ENCODE data around the gene PARD3.
A peak's percentile ranks its signal among the peaks of the same experiment; 100 is the strongest.

The PARD3 gene

GRCh38 chr10:34543716-34544115 is 271.4 kb downstream of the PARD3 start:
- ATAC-seq: no peak
- Mint-ChIP-seq H3K4me3 (no peak overlapping the region), H3K9me3 (no peaks in the 10 kb centered on the region), H3K36me3 (no peaks in the 10 kb centered on the region), H3K27ac (no peak overlapping the region), H3K4me1 (no peaks in the 10 kb centered on the region)
- no peak for DNase-seq (ENCODE audit: low spot score in 2 of 2)

GRCh38 chr10:34540492-34540891 is 274.6 kb downstream of the PARD3 start:
- no peak for DNase-seq (ENCODE audit: low spot score in 2 of 2)
- H3K27ac Mint-ChIP-seq: no peak overlapping the region
- H3K4me3 Mint-ChIP-seq: no peak overlapping the region
- H3K4me1 Mint-ChIP-seq: no peaks in the 10 kb centered on the region
- no peak for ATAC-seq
- no peaks in the 10 kb centered on the region for H3K9me3 Mint-ChIP-seq
- H3K36me3 Mint-ChIP-seq: no peaks in the 10 kb centered on the region

- Mint-ChIP-seq H3K9me3 (no peaks in the 10 kb centered on the region), H3K27ac (no peak overlapping the region), H3K4me3 (no peak overlapping the region), H3K36me3 (no peaks in the 10 kb centered on the region), H3K4me1 (no peaks in the 10 kb centered on the region)
- ATAC-seq (peak; percentile 44), DNase-seq (ENCODE audit: low spot score in 2 of 2) (no peak)
These were observed 275.4 kb downstream of the PARD3 start for GRCh38 chr10:34539533-34540315.

- no peak overlapping the region for H3K27ac Mint-ChIP-seq
- DNase-seq (ENCODE audit: low spot score in 2 of 2): no peak
- H3K36me3 Mint-ChIP-seq: no peaks in the 10 kb centered on the region
- no peak overlapping the region for H3K4me3 Mint-ChIP-seq
- H3K9me3 Mint-ChIP-seq: no peaks in the 10 kb centered on the region
- no peaks in the 10 kb centered on the region for H3K4me1 Mint-ChIP-seq
- no peak for ATAC-seq
These were observed 276.7 kb downstream of the PARD3 start for GRCh38 chr10:34538281-34538829.

GRCh38 chr10:34537629-34538231 is 277.4 kb downstream of the PARD3 start:
- H3K4me1 Mint-ChIP-seq: no peaks in the 10 kb centered on the region
- peak; percentile 63 for ATAC-seq
- no peak for DNase-seq (ENCODE audit: low spot score in 2 of 2)

GRCh38 chr10:34535872-34536271 is 279.2 kb downstream of the PARD3 start:
- DNase-seq (ENCODE audit: low spot score in 2 of 2) (no peak), ATAC-seq (no peak)
- Mint-ChIP-seq H3K27ac (no peak overlapping the region), H3K4me3 (no peak overlapping the region), H3K36me3 (no peaks in the 10 kb centered on the region), H3K4me1 (no peaks in the 10 kb centered on the region), H3K9me3 (peaks cover 6% of the 10 kb centered on the region)

More at GRCh38 chr10:34537629-34538231, 277.4 kb downstream of the PARD3 start:
- Mint-ChIP-seq H3K27ac (no peak overlapping the region), H3K4me3 (no peak overlapping the region), H3K36me3 (no peaks in the 10 kb centered on the region), H3K9me3 (no peaks in the 10 kb centered on the region)

GRCh38 chr10:34530778-34531177 is 284.3 kb downstream of the PARD3 start:
- H3K36me3 Mint-ChIP-seq: no peaks in the 10 kb centered on the region
- no peak overlapping the region for H3K4me3 Mint-ChIP-seq

GRCh38 chr10:34528320-34528719 is 286.8 kb downstream of the PARD3 start:
- ATAC-seq: no peak
- peaks cover 13% of the 10 kb centered on the region for H3K9me3 Mint-ChIP-seq
- no peak overlapping the region for H3K27ac Mint-ChIP-seq
- no peak for DNase-seq (ENCODE audit: low spot score in 2 of 2)
- no peaks in the 10 kb centered on the region for H3K36me3 Mint-ChIP-seq
- no peaks in the 10 kb centered on the region for H3K4me1 Mint-ChIP-seq
- H3K4me3 Mint-ChIP-seq: no peak overlapping the region

More at GRCh38 chr10:34530778-34531177, 284.3 kb downstream of the PARD3 start:
- H3K9me3 Mint-ChIP-seq: peaks cover 13% of the 10 kb centered on the region
- no peak for DNase-seq (ENCODE audit: low spot score in 2 of 2)
- H3K4me1 Mint-ChIP-seq: no peaks in the 10 kb centered on the region
- H3K27ac Mint-ChIP-seq: no peak overlapping the region
- no peak for ATAC-seq

GRCh38 chr10:34526758-34527730 is 288.1 kb downstream of the PARD3 start:
- H3K36me3 Mint-ChIP-seq: no peaks in the 10 kb centered on the region
- ATAC-seq: no peak

GRCh38 chr10:34526186-34526585 is 288.9 kb downstream of the PARD3 start:
- ATAC-seq (no peak), DNase-seq (ENCODE audit: low spot score in 2 of 2) (no peak)
- H3K4me3 Mint-ChIP-seq: no peak overlapping the region
- no peaks in the 10 kb centered on the region for H3K36me3 Mint-ChIP-seq
- peaks cover 12% of the 10 kb centered on the region for H3K9me3 Mint-ChIP-seq
- no peaks in the 10 kb centered on the region for H3K4me1 Mint-ChIP-seq
- H3K27ac Mint-ChIP-seq: no peak overlapping the region

More at GRCh38 chr10:34526758-34527730, 288.1 kb downstream of the PARD3 start:
- DNase-seq (ENCODE audit: low spot score in 2 of 2): no peak
- Mint-ChIP-seq H3K27ac (no peak overlapping the region), H3K4me3 (no peak overlapping the region), H3K9me3 (peaks cover 16% of the 10 kb centered on the region), H3K4me1 (no peaks in the 10 kb centered on the region)

- DNase-seq (ENCODE audit: low spot score in 2 of 2) (no peak), ATAC-seq (no peak)
- no peaks in the 10 kb centered on the region for H3K4me1 Mint-ChIP-seq
- H3K36me3 Mint-ChIP-seq: no peaks in the 10 kb centered on the region
- H3K27ac Mint-ChIP-seq: no peak overlapping the region
- no peak overlapping the region for H3K4me3 Mint-ChIP-seq
- peaks cover 6% of the 10 kb centered on the region for H3K9me3 Mint-ChIP-seq
These were observed 290.6 kb downstream of the PARD3 start for GRCh38 chr10:34524369-34525091.

GRCh38 chr10:34523017-34523767 is 291.9 kb downstream of the PARD3 start:
- H3K4me3 Mint-ChIP-seq: no peak overlapping the region

GRCh38 chr10:34522546-34522945 is 292.6 kb downstream of the PARD3 start:
- H3K9me3 Mint-ChIP-seq: peaks cover 6% of the 10 kb centered on the region
- no peak overlapping the region for H3K27ac Mint-ChIP-seq
- no peaks in the 10 kb centered on the region for H3K4me1 Mint-ChIP-seq
- H3K36me3 Mint-ChIP-seq: no peaks in the 10 kb centered on the region
- ATAC-seq (no peak), DNase-seq (ENCODE audit: low spot score in 2 of 2) (no peak)
- no peak overlapping the region for H3K4me3 Mint-ChIP-seq

More at GRCh38 chr10:34523017-34523767, 291.9 kb downstream of the PARD3 start:
- DNase-seq (ENCODE audit: low spot score in 2 of 2) (no peak), ATAC-seq (no peak)
- H3K36me3 Mint-ChIP-seq: no peaks in the 10 kb centered on the region
- H3K4me1 Mint-ChIP-seq: no peaks in the 10 kb centered on the region
- no peak overlapping the region for H3K27ac Mint-ChIP-seq
- peaks cover 6% of the 10 kb centered on the region for H3K9me3 Mint-ChIP-seq

- no peak overlapping the region for H3K4me3 Mint-ChIP-seq
- H3K36me3 Mint-ChIP-seq: no peaks in the 10 kb centered on the region
- DNase-seq (ENCODE audit: low spot score in 2 of 2) (no peak), ATAC-seq (no peak)
- H3K4me1 Mint-ChIP-seq: no peaks in the 10 kb centered on the region
- peaks cover 3% of the 10 kb centered on the region for H3K9me3 Mint-ChIP-seq
- H3K27ac Mint-ChIP-seq: no peak overlapping the region
These were observed 294.6 kb downstream of the PARD3 start for GRCh38 chr10:34520510-34520909.

Measured in stimulated activated effector memory CD8-positive, alpha-beta T cell treated with anti-CD3 and anti-CD28 coated beads, Interleukin-12 subunit alpha, Interleukin-12 subunit beta, amount 100 ng/mL, for 72 hours (primary cell).